H1 (cell line): ENCODE results near the gene HS6ST3. TPM values are rescaled to one million over a fixed set of nuclear protein-coding genes. Genes with fewer than 3 reads are reported as not detected.

Experiments used
- CTCF ChIA-PET: fragments of 300-600 bp; sonication (Branson Sonifier 250); formaldehyde crosslinking; loops from one replicate; lab custom pipeline; 2021; ENCODE audit not compliant: partially characterized antibody; lab: Charles Lee
- POLR2A ChIA-PET: fragments of 300-600 bp; sonication (Branson Sonifier 250); formaldehyde crosslinking; loops from one replicate; lab custom pipeline; 2021; ENCODE audit warnings: inconsistent platforms; ENCODE audit not compliant: partially characterized antibody; lab: Charles Lee
- DNase-seq, 2 experiments: peaks; one replicate each; pipeline versions ENCODE4 v3.0.0 to v3.0.0-alpha.2; 2010 to 2022; ENCODE audit warnings: low spot score in 2 of 2, low read depth in 1 of 2, mixed read lengths in 1 of 2
- FAIRE-seq: peaks from 2 replicates; lab custom pipeline; 2011; peaks lifted over from hg19 to GRCh38; lab: Jason Lieb, UNC
- H2AFZ ChIP-seq: 2 replicates; pipeline ENCODE4 v1.8.1; 2012; ENCODE audit warnings: low read length, inconsistent platforms
- H2AK5ac ChIP-seq: 2 replicates; pipeline ENCODE4 v1.6.1; 2013; ENCODE audit warnings: low read depth, low read length
- H2BK120ac ChIP-seq: replicated peaks from 2 replicates; pipeline ENCODE3; 2013; ENCODE audit warnings: low read depth, low read length, inconsistent platforms
- H2BK12ac ChIP-seq: 2 replicates; pipeline ENCODE4 v1.6.1; 2013; ENCODE audit warnings: low read depth, low read length
- H2BK15ac ChIP-seq: 2 replicates; pipeline ENCODE4 v1.6.1; 2013; ENCODE audit warnings: low read length
- H2BK20ac ChIP-seq: 2 replicates; pipeline ENCODE4 v1.6.1; 2013; ENCODE audit warnings: low read length
- H2BK5ac ChIP-seq: 2 replicates; pipeline ENCODE4 v1.6.1; 2013; ENCODE audit warnings: low read depth, low read length
- H3K14ac ChIP-seq: 2 replicates; pipeline ENCODE4 v1.6.1; 2013; ENCODE audit warnings: inconsistent platforms; ENCODE audit not compliant: insufficient read length
- H3K18ac ChIP-seq: 2 replicates; pipeline ENCODE4 v1.6.1; 2013; ENCODE audit warnings: low read length; ENCODE audit errors: extremely low read depth
- H3K23ac ChIP-seq: 2 replicates; pipeline ENCODE4 v1.6.1; 2013; ENCODE audit warnings: inconsistent platforms; ENCODE audit not compliant: insufficient read length
- H3K23me2 ChIP-seq: 2 replicates; pipeline ENCODE4 v1.6.1; 2013; ENCODE audit warnings: low read depth, low read length
- H3K27ac ChIP-seq: 2 replicates; pipeline ENCODE4 v1.6.1; 2011; ENCODE audit warnings: low read depth, low read length, inconsistent platforms
- H3K27me3 ChIP-seq, 4 experiments: replicated peaks in 1 of 4; 1 replicate in 1 of 4; 2 replicates in 3 of 4; pipeline versions ENCODE4 v1.6.1 to v1.8.1; 2011 to 2013; ENCODE audit warnings: low read length in 3 of 4, mild to moderate bottlenecking in 3 of 4, inconsistent platforms in 2 of 4, mixed read lengths in 2 of 4, moderate library complexity in 1 of 4; ENCODE audit not compliant: control insufficient read depth in 3 of 4, insufficient read depth in 3 of 4; ENCODE audit errors: extremely low read depth in 1 of 4
- H3K36me3 ChIP-seq, 4 experiments: 2 replicates each; pipeline versions ENCODE4 v1.6.1 to v1.8.1; 2011 to 2013; ENCODE audit warnings: mild to moderate bottlenecking in 4 of 4, low read length in 3 of 4, moderate library complexity in 2 of 4, control low read depth in 1 of 4, inconsistent platforms in 1 of 4; ENCODE audit not compliant: insufficient read depth in 4 of 4, control insufficient read depth in 2 of 4
- H3K4ac ChIP-seq: replicated peaks from 2 replicates; pipeline ENCODE3; 2013; ENCODE audit warnings: low read length, low read depth, mixed read lengths, inconsistent platforms; ENCODE audit not compliant: insufficient read length
- H3K4me1 ChIP-seq, 4 experiments: replicated peaks in 1 of 4; 1 replicate in 1 of 4; 2 replicates in 3 of 4; pipeline versions ENCODE4 v1.6.1 to v1.8.1; 2011 to 2013; ENCODE audit warnings: low read length in 3 of 4, inconsistent platforms in 2 of 4, mixed read lengths in 1 of 4; ENCODE audit not compliant: insufficient read depth in 4 of 4, control insufficient read depth in 3 of 4
- H3K4me2 ChIP-seq, 2 experiments: 2 replicates each; pipeline versions ENCODE4 v1.6.1 to v1.8.1; 2011 to 2013; ENCODE audit warnings: low read depth in 2 of 2, low read length in 2 of 2, control low read depth in 1 of 2, inconsistent platforms in 1 of 2, mild to moderate bottlenecking in 1 of 2; ENCODE audit not compliant: insufficient read depth in 1 of 2
- H3K4me3 ChIP-seq, 4 experiments: fragments of 200-600, 300-600 bp in 1 of 4; sonication (generic), shearing (Covaris generic), sonication (Bioruptor Twin) in 1 of 4; 2 replicates each; pipeline versions ENCODE4 v1.5.1 to v1.8.1; 2011 to 2016; ENCODE audit warnings: low read length in 4 of 4, low read depth in 3 of 4, control low read depth in 2 of 4, inconsistent platforms in 2 of 4, mild to moderate bottlenecking in 2 of 4, mixed read lengths in 1 of 4, moderate library complexity in 1 of 4; ENCODE audit not compliant: insufficient read depth in 2 of 4; ENCODE audit errors: extremely low read depth in 1 of 4
- H3K56ac ChIP-seq: replicated peaks from 2 replicates; pipeline ENCODE3; 2013; ENCODE audit warnings: low read depth, mild to moderate bottlenecking, mixed read lengths, low read length, inconsistent platforms; ENCODE audit not compliant: insufficient read length
- H3K79me1 ChIP-seq: 2 replicates; pipeline ENCODE4 v1.6.1; 2013; ENCODE audit warnings: low read depth, low read length, control low read depth
- H3K79me2 ChIP-seq, 2 experiments: 2 replicates each; pipeline versions ENCODE4 v1.6.1 to v1.8.1; 2012 to 2013; ENCODE audit warnings: low read length in 2 of 2, mild to moderate bottlenecking in 2 of 2, inconsistent platforms in 1 of 2; ENCODE audit not compliant: insufficient read depth in 2 of 2, control insufficient read depth in 1 of 2
- H3K9ac ChIP-seq, 4 experiments: replicated peaks in 1 of 4; 1 replicate in 1 of 4; 2 replicates in 3 of 4; pipeline versions ENCODE4 v1.6.1 to v1.8.1; 2011 to 2013; ENCODE audit warnings: low read depth in 3 of 4, low read length in 3 of 4, control low read depth in 2 of 4, mild to moderate bottlenecking in 2 of 4, moderate library complexity in 2 of 4, inconsistent platforms in 1 of 4; ENCODE audit errors: extremely low read depth in 1 of 4
- H3K9me3 ChIP-seq, 2 experiments: 2 replicates each; pipeline versions ENCODE4 v1.6.1 to v1.8.1; 2012 to 2013; ENCODE audit warnings: mild to moderate bottlenecking in 2 of 2, moderate library complexity in 2 of 2, control low read depth in 1 of 2, inconsistent platforms in 1 of 2, low read depth in 1 of 2, low read length in 1 of 2, mixed read lengths in 1 of 2; ENCODE audit not compliant: insufficient read depth in 2 of 2
- H4K20me1 ChIP-seq, 2 experiments: replicated peaks in 1 of 2; 2 replicates each; pipeline versions ENCODE3 to v1.8.1; 2011 to 2013; ENCODE audit warnings: inconsistent platforms in 2 of 2, low read length in 2 of 2, mild to moderate bottlenecking in 1 of 2; ENCODE audit not compliant: insufficient read depth in 2 of 2, control insufficient read depth in 1 of 2
- H4K5ac ChIP-seq: 2 replicates; pipeline ENCODE4 v1.6.1; 2013; ENCODE audit warnings: low read length, low read depth, mixed read lengths, inconsistent platforms; ENCODE audit not compliant: insufficient read length
- H4K8ac ChIP-seq: 2 replicates; pipeline ENCODE4 v1.8.0; 2013; ENCODE audit warnings: mild to moderate bottlenecking, moderate library complexity, low read length, inconsistent platforms; ENCODE audit not compliant: insufficient read depth; ENCODE audit errors: extremely low read depth
- H4K91ac ChIP-seq: replicated peaks from 2 replicates; pipeline ENCODE3; 2013; ENCODE audit warnings: low read length, mixed read lengths, inconsistent platforms; ENCODE audit not compliant: insufficient read length
- ATF2 ChIP-seq: IDR thresholded peaks from 2 replicates; pipeline ENCODE4 v1.6.1; 2012; ENCODE audit warnings: low read length, inconsistent platforms
- EP300 ChIP-seq, 2 experiments: IDR thresholded peaks; 1 replicate in 1 of 2; 2 replicates in 1 of 2; pipeline ENCODE4 v1.6.1; 2011 to 2012; ENCODE audit warnings: low read depth in 2 of 2, low read length in 2 of 2, mild to moderate bottlenecking in 2 of 2, borderline replicate concordance in 1 of 2, inconsistent platforms in 1 of 2, moderate library complexity in 1 of 2
- RAD21 ChIP-seq, 2 experiments: IDR thresholded peaks in 1 of 2; conservative IDR thresholded peaks in 1 of 2; 2 replicates each; pipeline ENCODE4 v1.6.1; 2011; ENCODE audit warnings: low read depth in 2 of 2, low read length in 2 of 2, improper control_type of control experiment in 1 of 2, inconsistent platforms in 1 of 2, mild to moderate bottlenecking in 1 of 2, moderate library complexity in 1 of 2
- WGBS, 2 experiments: shearing (Covaris generic) in 1 of 2; methylation state at CpG; one replicate each; pipeline versions ENCODE4 v1.1.6 to v1.1.7; 2013 to 2015; ENCODE audit warnings: low lambda C conversion rate in 2 of 2, mixed read lengths in 2 of 2, inconsistent platforms in 1 of 2, low coverage in 1 of 2, missing lambda C conversion rate in 1 of 2; ENCODE audit not compliant: insufficient replicate concordance in 2 of 2, insufficient coverage in 1 of 2, insufficient read length in 1 of 2; ENCODE audit errors: extremely low coverage in 1 of 2, missing lambda C conversion rate in 1 of 2; 5-methylcytosine and 5-hydroxymethylcytosine counted together
- polyA plus RNA-seq, 7 experiments: library from polyadenylated mRNA; depleted of rRNA in 3 of 7; stranded (reverse) in 5 of 7; unstranded in 2 of 7; fragments of >200 nt in 5 of 7; fragments of 200-250 nt in 2 of 7; gene quantifications; 1 replicate in 5 of 7; 2 replicates in 1 of 7; 4 replicates in 1 of 7; pipeline versions ENCODE4 v1.2.1 to v1.2.3, GENCODE V29; 2011 to 2013; ENCODE audit warnings: missing spikeins in 2 of 7, mixed read lengths in 2 of 7
- total RNA-seq: library from RNA; stranded (reverse); fragmentation: NEBNext Ultra II Directional; extraction: Animal tissue kit (Norgen Biotek cat#: 25700); gene quantifications from 2 replicates; pipeline ENCODE4 v1.2.1, GENCODE V29; 2021

Gene HS6ST3
- total and polyA plus RNA-seq, 2 of the 8 experiments (the other 6 are each of a cell fraction or from before 2014, with no cell fraction given), result 0.45 to 1.2 TPM

- no peak overlapping the region for H2BK12ac ChIP-seq
- H3K27ac ChIP-seq, result no peak overlapping the region
- H4K8ac ChIP-seq, result no peak overlapping the region
- H3K36me3 ChIP-seq, result no peaks in the 10 kb centered on the region
- H3K4me2 ChIP-seq, result no peak overlapping the region
- 93% methylated on average over 2 of the region's 2 CpGs; no CpG with 5 or more reads in 1 of the 2 experiments for WGBS, 2 experiments
- H2BK15ac ChIP-seq, result no peak overlapping the region
- no peak overlapping the region for H3K9ac ChIP-seq
- H2BK5ac ChIP-seq, result no peak overlapping the region
- H3K4ac ChIP-seq, result no peak overlapping the region
- H3K23me2 ChIP-seq, result no peaks in the 10 kb centered on the region
- H2BK120ac ChIP-seq, result no peak overlapping the region
- no peak overlapping the region for H2AFZ ChIP-seq
- no peak overlapping the region for H4K5ac ChIP-seq
- no peak overlapping the region for H3K18ac ChIP-seq
- DNase-seq (no peak), FAIRE-seq (no peak)
- ChIA-PET CTCF (interaction anchor here (0.6 kb wide), 1 partner anchor 1355 kb away, joined by 3 read pairs; no protein-coding TSS in a partner anchor), POLR2A (interaction anchor here (0.6 kb wide), 1 partner anchor 40 kb away, joined by 4 read pairs; no protein-coding TSS in a partner anchor)
- H4K91ac ChIP-seq, result no peak overlapping the region
- H3K56ac ChIP-seq, result no peak overlapping the region
- H3K27me3 ChIP-seq, result no peaks in the 10 kb centered on the region
- TF ChIP-seq RAD21 (IDR thresholded peaks at IDR 0.05 in 1 of 2, conservative IDR thresholded peaks at IDR 0.05 in 1 of 2; ENCODE audit: low read depth in 2 of 2, low read length in 2 of 2) (no peak), EP300 (IDR thresholded peaks at IDR 0.05; ENCODE audit: borderline replicate concordance in 1 of 2, low read depth in 2 of 2, low read length in 2 of 2) (no peak), ATF2 (no peak)
- no peak overlapping the region for H2AK5ac ChIP-seq
- H3K4me1 ChIP-seq, result no peaks in the 10 kb centered on the region
- H4K20me1 ChIP-seq, result no peaks in the 10 kb centered on the region
- no peak overlapping the region for H3K14ac ChIP-seq
- no peak overlapping the region for H2BK20ac ChIP-seq
- no peaks in the 10 kb centered on the region for H3K79me1 ChIP-seq
- H3K23ac ChIP-seq, result no peak overlapping the region
- no peaks in the 10 kb centered on the region for H3K79me2 ChIP-seq
- no peaks in the 10 kb centered on the region for H3K9me3 ChIP-seq
- no peak overlapping the region for H3K4me3 ChIP-seq
These were observed 539.4 kb downstream of the HS6ST3 start for GRCh38 chr13:96629331-96629730.
